H9 (cell line): ENCODE data around the gene SNX12. TPM values are rescaled to one million over a fixed set of nuclear protein-coding genes. Genes with fewer than 3 reads are reported as not detected.

Experiments
- DNase-seq: peaks from one replicate; pipeline ENCODE4 v3.0.0-alpha.2; 2017
- H2AFZ ChIP-seq: one replicate; pipeline ENCODE4 v1.6.1; 2013; ENCODE audit warnings: mild to moderate bottlenecking, low read length, control low read depth, moderate library complexity
- H2AK5ac ChIP-seq: 2 replicates; pipeline ENCODE4 v1.6.1; 2013; ENCODE audit warnings: low read length, control low read depth, mixed read lengths; ENCODE audit not compliant: insufficient read length
- H2BK120ac ChIP-seq: one replicate; pipeline ENCODE4 v1.6.1; 2013; ENCODE audit warnings: low read depth, mild to moderate bottlenecking, low read length, control low read depth, inconsistent platforms; ENCODE audit not compliant: poor library complexity, severe bottlenecking
- H2BK12ac ChIP-seq: 2 replicates; pipeline ENCODE4 v1.6.1; 2013; ENCODE audit warnings: low read length, control low read depth, mixed read lengths, low read depth; ENCODE audit not compliant: insufficient read length
- H2BK15ac ChIP-seq: 2 replicates; pipeline ENCODE4 v1.6.1; 2013; ENCODE audit warnings: low read depth, low read length, control low read depth
- H2BK20ac ChIP-seq: one replicate; pipeline ENCODE4 v1.6.1; 2013; ENCODE audit warnings: low read depth, mild to moderate bottlenecking, low read length, control low read depth, inconsistent platforms; ENCODE audit not compliant: poor library complexity, severe bottlenecking
- H2BK5ac ChIP-seq: 2 replicates; pipeline ENCODE4 v1.6.1; 2013; ENCODE audit warnings: low read length, control low read depth, mixed read lengths; ENCODE audit not compliant: insufficient read length
- H3K14ac ChIP-seq: 2 replicates; pipeline ENCODE4 v1.6.1; 2013; ENCODE audit warnings: low read length, control low read depth; ENCODE audit not compliant: insufficient read depth
- H3K18ac ChIP-seq: 2 replicates; pipeline ENCODE4 v1.6.1; 2013; ENCODE audit warnings: low read depth, mild to moderate bottlenecking, mixed read lengths, low read length, control low read depth; ENCODE audit not compliant: insufficient read length
- H3K23ac ChIP-seq: 2 replicates; pipeline ENCODE4 v1.6.1; 2013; ENCODE audit warnings: low read length, control low read depth, mixed read lengths, low read depth; ENCODE audit not compliant: insufficient read length
- H3K23me2 ChIP-seq: 2 replicates; pipeline ENCODE4 v1.6.1; 2013; ENCODE audit warnings: low read depth, mild to moderate bottlenecking, mixed read lengths, low read length, control low read depth; ENCODE audit not compliant: insufficient read length, poor library complexity, severe bottlenecking
- H3K27ac ChIP-seq: 2 replicates; pipeline ENCODE4 v1.5.1; 2013; ENCODE audit warnings: low read length, control low read depth, mixed read lengths, low read depth; ENCODE audit not compliant: insufficient read length
- H3K27me3 ChIP-seq: 2 replicates; pipeline ENCODE4 v1.6.1; 2013; ENCODE audit warnings: low read length, control low read depth, inconsistent platforms; ENCODE audit not compliant: insufficient read depth
- H3K4ac ChIP-seq: 2 replicates; pipeline ENCODE4 v1.6.1; 2013; ENCODE audit warnings: low read depth, mild to moderate bottlenecking, control low read depth, inconsistent platforms, low read length, moderate library complexity
- H3K4me1 ChIP-seq: 2 replicates; pipeline ENCODE4 v1.6.1; 2013; ENCODE audit warnings: low read length, control low read depth, inconsistent platforms; ENCODE audit not compliant: insufficient read depth
- H3K4me2 ChIP-seq: 2 replicates; pipeline ENCODE4 v1.6.1; 2013; ENCODE audit warnings: low read length, control low read depth, mixed read lengths; ENCODE audit not compliant: insufficient read length, insufficient read depth
- H3K56ac ChIP-seq: 2 replicates; pipeline ENCODE4 v1.6.1; 2013; ENCODE audit warnings: low read depth, mild to moderate bottlenecking, mixed read lengths, low read length, control low read depth; ENCODE audit not compliant: insufficient read length
- H3K79me1 ChIP-seq: 2 replicates; pipeline ENCODE4 v1.6.1; 2013; ENCODE audit warnings: low read depth, mild to moderate bottlenecking, moderate library complexity, low read length, control low read depth, inconsistent platforms; ENCODE audit not compliant: insufficient read depth, poor library complexity, severe bottlenecking
- H3K79me2 ChIP-seq: 2 replicates; pipeline ENCODE4 v1.6.1; 2013; ENCODE audit warnings: low read length, control low read depth, inconsistent platforms; ENCODE audit not compliant: insufficient read depth
- H3K9ac ChIP-seq: 2 replicates; pipeline ENCODE4 v1.6.1; 2013; ENCODE audit warnings: low read length, control low read depth, mixed read lengths; ENCODE audit not compliant: insufficient read length; ENCODE audit errors: extremely low read depth
- H3K9me3 ChIP-seq: one replicate; pipeline ENCODE4 v1.6.1; 2013; ENCODE audit warnings: low read depth, low read length, inconsistent platforms; ENCODE audit not compliant: control insufficient read depth
- H3T11ph ChIP-seq: one replicate; pipeline ENCODE4 v1.6.1; 2013; ENCODE audit warnings: mild to moderate bottlenecking, low read length, control low read depth, inconsistent platforms
- H4K20me1 ChIP-seq: one replicate; pipeline ENCODE4 v1.6.1; 2013; ENCODE audit not compliant: control insufficient read depth, insufficient read length, insufficient read depth
- H4K5ac ChIP-seq: 2 replicates; pipeline ENCODE4 v1.6.1; 2013; ENCODE audit warnings: low read depth, mild to moderate bottlenecking, mixed read lengths, low read length, control low read depth; ENCODE audit not compliant: insufficient read length
- H4K8ac ChIP-seq: replicated peaks from 2 replicates; pipeline ENCODE4 v1.6.1; 2013; ENCODE audit warnings: low read length, control low read depth, mixed read lengths, low read depth; ENCODE audit not compliant: insufficient read length
- H4K91ac ChIP-seq: 2 replicates; pipeline ENCODE4 v1.6.1; 2013; ENCODE audit warnings: low read depth, mild to moderate bottlenecking, moderate library complexity, mixed read lengths, low read length, control low read depth; ENCODE audit not compliant: insufficient read length
- H3K27ac Mint-ChIP-seq, 3 experiments: 2 replicates in 2 of 3; 3 replicates in 1 of 3; pipeline ENCODE4 v1.8.0; 2020 to 2021; ENCODE audit warnings: mixed read lengths in 3 of 3, mild to moderate bottlenecking in 1 of 3, moderate library complexity in 1 of 3
- H3K27me3 Mint-ChIP-seq: 2 replicates; pipeline ENCODE4 v1.8.0; 2021; ENCODE audit warnings: low read depth, mild to moderate bottlenecking, moderate library complexity, mixed read lengths
- H3K36me3 Mint-ChIP-seq, 3 experiments: 2 replicates in 2 of 3; 3 replicates in 1 of 3; pipeline ENCODE4 v1.8.0; 2020 to 2021; ENCODE audit warnings: low read depth in 3 of 3, mixed read lengths in 3 of 3; ENCODE audit not compliant: insufficient read depth in 1 of 3
- H3K4me1 Mint-ChIP-seq, 2 experiments: 2 replicates each; pipeline ENCODE4 v1.8.0; 2020; ENCODE audit warnings: mixed read lengths in 2 of 2
- H3K4me3 Mint-ChIP-seq, 2 experiments: 2 replicates in 1 of 2; 3 replicates in 1 of 2; pipeline ENCODE4 v1.8.0; 2020 to 2021; ENCODE audit warnings: mild to moderate bottlenecking in 2 of 2, mixed read lengths in 2 of 2, moderate library complexity in 1 of 2
- H3K9me3 Mint-ChIP-seq, 2 experiments: 2 replicates in 1 of 2; 3 replicates in 1 of 2; pipeline ENCODE4 v1.8.0; 2020; ENCODE audit warnings: mild to moderate bottlenecking in 2 of 2, mixed read lengths in 2 of 2, moderate library complexity in 1 of 2
- CTCF ChIP-seq: fragments of 200-600 bp; sonication (generic); conservative IDR thresholded peaks from 3 replicates; pipeline ENCODE4 v1.8.0; 2021; ENCODE audit warnings: antibody characterized with exemption, mild to moderate bottlenecking
- WGBS: extraction: QIAGEN DNeasy Blood & Tissue Kit; methylation state at CpG from one replicate; pipeline ENCODE4 v1.1.7; 2013; ENCODE audit warnings: missing lambda C conversion rate, low lambda C conversion rate, mixed read lengths; ENCODE audit not compliant: insufficient read length; ENCODE audit errors: extremely low coverage; 5-methylcytosine and 5-hydroxymethylcytosine counted together
- total RNA-seq: library from RNA; stranded (reverse); gene quantifications from 2 replicates; pipeline ENCODE4 v1.2.1, GENCODE V29; 2021

SNX12 gene
- total RNA-seq, 1 experiment from 2014 or later = 69.1 TPM

GRCh38 chrX:71057848-71058530 is 10.1 kb downstream of the SNX12 start:
- no peak overlapping the region for H2BK5ac ChIP-seq
- H3K79me2 ChIP-seq = no peaks in the 10 kb centered on the region; the same call in 1 of the 2 replicates
- Mint-ChIP-seq H3K27me3 (no peaks in the 10 kb centered on the region; the same call in 1 of the 2 replicates), H3K36me3 (peaks cover 21 to 55% (median 37%) of the 10 kb centered on the region in 3 experiments; a peak in 6 of 7 replicates), H3K4me3 (no peak overlapping the region), H3K9me3 (peaks cover 51 to 56% of the 10 kb centered on the region in 2 experiments), H3K27ac (no peak overlapping the region), H3K4me1 (0 out of 4 replicates have a peak, but pooled peaks cover 0 to 3% of the 10 kb centered on the region in 2 experiments)
- H3K9me3 ChIP-seq = peaks cover 13% of the 10 kb centered on the region
- no peak overlapping the region for H3K56ac ChIP-seq
- no peak overlapping the region for H3K23ac ChIP-seq
- no peak overlapping the region for H3T11ph ChIP-seq
- H4K5ac ChIP-seq = no peak overlapping the region
- no peak for DNase-seq
- no peaks in the 10 kb centered on the region for H3K27me3 ChIP-seq
- H3K4me2 ChIP-seq = no peak overlapping the region
- no peak for TF ChIP-seq CTCF
- H4K91ac ChIP-seq = no peak overlapping the region
- no peak overlapping the region for H2BK12ac ChIP-seq
- H3K4me1 ChIP-seq = no peaks in the 10 kb centered on the region
- H3K4ac ChIP-seq = no peak overlapping the region
- H3K9ac ChIP-seq = no peak overlapping the region
- no peak overlapping the region for H2AFZ ChIP-seq
- H4K8ac ChIP-seq = no peak overlapping the region
- H2AK5ac ChIP-seq = no peak overlapping the region
- no CpG with 5 or more reads among the region's 3 CpGs for WGBS
- H3K18ac ChIP-seq = no peak overlapping the region
- H3K27ac ChIP-seq = no peak overlapping the region
- H4K20me1 ChIP-seq = no peaks in the 10 kb centered on the region
- H2BK120ac ChIP-seq = no peak overlapping the region
- H2BK20ac ChIP-seq = no peak overlapping the region
- no peak overlapping the region for H3K14ac ChIP-seq
- H3K79me1 ChIP-seq = no peaks in the 10 kb centered on the region
- H3K23me2 ChIP-seq = no peaks in the 10 kb centered on the region
- H2BK15ac ChIP-seq = no peak overlapping the region
